Mucosa of descending colon (tissue), 3 donors: ENCODE measurements around the gene ZNF594. TPM values are rescaled to one million over a fixed set of nuclear protein-coding genes. Genes with fewer than 3 reads are reported as not detected.
"Not testable (repeated sequence)": the region's sequence is repeated elsewhere in the genome, so short reads cannot be mapped to it uniquely, and the experiment has no call there.

Experiments used
- ATAC-seq: fragments of 200-7000 bp; cut with Tn5 transposase; one replicate; pipeline ENCODE4 v1.9.1; 2020; ENCODE audit warnings: mild to moderate bottlenecking, moderate library complexity
- DNase-seq, 3 donors: peaks; one replicate each; pipeline ENCODE4 v3.0.0-alpha.2; 2020
- H3K36me3 ChIP-seq: fragments of 200-600 bp; one replicate; pipeline ENCODE4 v1.8.0; 2021; ENCODE audit warnings: low read depth, mild to moderate bottlenecking
- H3K4me1 ChIP-seq: fragments of 200-600 bp; one replicate; pipeline ENCODE4 v1.8.0; 2021; ENCODE audit warnings: low read depth, mild to moderate bottlenecking
- H3K4me3 ChIP-seq: fragments of 200-600 bp; one replicate; pipeline ENCODE4 v1.8.0; 2021; ENCODE audit warnings: mild to moderate bottlenecking
- H3K9me3 ChIP-seq: fragments of 200-600 bp; one replicate; pipeline ENCODE4 v1.8.0; 2021; ENCODE audit warnings: mild to moderate bottlenecking
- intact Hi-C, 2 donors: fragments of 100-400 bp; cut with DNase I in 1 of 2; cut with micrococcal nuclease in 1 of 2; formaldehyde crosslinking; loops; one replicate each; pipeline versions ENCODE4 v1.11.0 to v1.11.1; 2022; cut with DNase I, micrococcal nuclease
- total RNA-seq, 3 donors: library from RNA; stranded (reverse); fragmentation: NEBNext Ultra II Directional in 2 of 3; extraction: Animal tissue kit (Norgen Biotek cat#: 25700) in 2 of 3; gene quantifications; one replicate each; pipeline versions ENCODE4 v1.2.1 to v1.2.4, GENCODE V29; 2021 to 2023
- TF ChIP-seq, protein P1 (sequence below): fragments of 200-600 bp; IDR thresholded peaks from one replicate; pipeline ENCODE4 v1.8.0; 2022; ENCODE audit warnings: antibody characterized with exemption, mild to moderate bottlenecking
- donor health status: DM: no; HTN: no; CAD: no; lungs with moderate emphysema.
- donor health status: DM: no; HTN: no; CAD: no.
- donor health status: DM: no; HTN: yes; CAD: no.

ZNF594 gene
- total RNA-seq, 3 donors from 2014 or later, result 4.7 to 10.9 (median 6.5) TPM

DNA sequence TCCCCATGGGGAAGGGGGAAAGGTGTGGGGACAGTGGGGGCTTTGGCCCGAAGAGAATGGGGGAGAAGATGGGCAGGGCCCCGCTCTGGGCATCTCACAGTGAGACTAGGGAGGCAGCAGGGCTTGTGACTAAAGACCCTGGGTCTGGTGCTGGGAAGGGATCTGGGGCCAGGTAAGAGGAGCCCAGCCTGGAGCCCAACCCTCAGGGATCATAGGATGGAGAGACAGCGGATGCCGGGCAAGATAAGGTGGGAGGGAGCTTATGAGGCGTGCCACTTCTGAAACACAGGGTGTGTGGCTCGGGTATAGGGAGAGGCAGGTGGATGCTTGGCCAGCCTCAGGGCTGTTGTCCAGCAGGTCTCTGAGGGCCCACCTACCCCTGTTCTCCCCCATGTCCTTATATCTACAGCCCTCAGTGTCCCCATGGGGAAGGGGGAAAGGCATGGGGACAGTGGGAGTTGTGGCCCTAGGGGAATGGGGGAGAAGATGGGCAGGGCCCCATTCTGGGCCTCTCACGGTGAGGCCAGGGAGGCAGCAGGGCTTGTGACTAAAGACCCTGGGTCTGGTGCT, 60.4 kb downstream of the ZNF594 start:
- DNase-seq, result no peak
- intact Hi-C loops, result no loop called here
- Histone ChIP-seq H3K4me1 (no peaks in the 10 kb centered on the region), H3K9me3 (no peaks in the 10 kb centered on the region), H3K4me3 (no peak overlapping the region), H3K36me3 (no peaks in the 10 kb centered on the region)
- TF ChIP-seq, protein P1, sequence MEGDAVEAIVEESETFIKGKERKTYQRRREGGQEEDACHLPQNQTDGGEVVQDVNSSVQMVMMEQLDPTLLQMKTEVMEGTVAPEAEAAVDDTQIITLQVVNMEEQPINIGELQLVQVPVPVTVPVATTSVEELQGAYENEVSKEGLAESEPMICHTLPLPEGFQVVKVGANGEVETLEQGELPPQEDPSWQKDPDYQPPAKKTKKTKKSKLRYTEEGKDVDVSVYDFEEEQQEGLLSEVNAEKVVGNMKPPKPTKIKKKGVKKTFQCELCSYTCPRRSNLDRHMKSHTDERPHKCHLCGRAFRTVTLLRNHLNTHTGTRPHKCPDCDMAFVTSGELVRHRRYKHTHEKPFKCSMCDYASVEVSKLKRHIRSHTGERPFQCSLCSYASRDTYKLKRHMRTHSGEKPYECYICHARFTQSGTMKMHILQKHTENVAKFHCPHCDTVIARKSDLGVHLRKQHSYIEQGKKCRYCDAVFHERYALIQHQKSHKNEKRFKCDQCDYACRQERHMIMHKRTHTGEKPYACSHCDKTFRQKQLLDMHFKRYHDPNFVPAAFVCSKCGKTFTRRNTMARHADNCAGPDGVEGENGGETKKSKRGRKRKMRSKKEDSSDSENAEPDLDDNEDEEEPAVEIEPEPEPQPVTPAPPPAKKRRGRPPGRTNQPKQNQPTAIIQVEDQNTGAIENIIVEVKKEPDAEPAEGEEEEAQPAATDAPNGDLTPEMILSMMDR, result no peak
- no peak for ATAC-seq

DNA sequence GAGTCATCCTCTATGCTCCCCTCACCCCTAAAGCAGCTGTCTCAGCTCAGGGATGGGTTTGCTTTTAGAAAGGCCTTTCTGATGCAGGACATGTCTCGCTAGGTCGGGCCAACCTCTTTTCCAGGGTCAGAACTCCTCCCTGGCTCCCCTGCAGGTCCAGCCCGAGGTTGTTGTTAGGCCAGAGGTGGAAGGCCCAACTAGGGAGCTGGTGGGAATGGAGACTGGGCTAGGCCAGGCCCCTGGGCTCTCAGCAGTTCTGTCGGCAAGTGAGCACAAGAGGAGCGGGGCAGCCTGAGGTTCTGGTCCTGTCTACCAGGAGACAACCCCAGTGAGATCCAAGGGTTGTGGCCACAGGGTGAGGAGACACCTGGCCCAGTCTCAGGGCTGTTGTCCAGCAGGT, 61.0 kb downstream of the ZNF594 start:
- H3K4me3 ChIP-seq, H3K36me3 ChIP-seq, ATAC-seq, H3K9me3 ChIP-seq, DNase-seq, intact Hi-C loops, H3K4me1 ChIP-seq: not testable (repeated sequence)

DNA sequence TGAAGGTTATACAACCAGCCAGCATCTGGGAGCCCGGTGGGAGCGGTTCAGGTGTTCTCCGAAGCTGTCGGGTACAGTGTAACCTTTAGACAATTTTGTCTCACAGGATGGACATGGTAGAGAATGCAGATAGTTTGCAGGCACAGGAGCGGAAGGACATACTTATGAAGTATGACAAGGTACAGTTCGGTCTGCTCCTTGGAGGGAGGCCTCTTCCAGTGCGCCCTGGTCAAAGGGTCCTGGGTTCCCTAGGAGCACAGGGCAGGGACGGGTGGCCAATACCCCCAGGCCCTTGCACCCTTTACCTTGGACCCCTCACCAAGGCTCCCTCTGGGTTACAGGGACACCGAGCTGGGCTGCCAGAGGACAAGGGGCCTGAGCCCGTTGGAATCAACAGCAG, 61.4 kb downstream of the ZNF594 start:
- H3K9me3 ChIP-seq, H3K36me3 ChIP-seq, DNase-seq, ATAC-seq, intact Hi-C loops, H3K4me1 ChIP-seq, H3K4me3 ChIP-seq: not testable (repeated sequence)

DNA sequence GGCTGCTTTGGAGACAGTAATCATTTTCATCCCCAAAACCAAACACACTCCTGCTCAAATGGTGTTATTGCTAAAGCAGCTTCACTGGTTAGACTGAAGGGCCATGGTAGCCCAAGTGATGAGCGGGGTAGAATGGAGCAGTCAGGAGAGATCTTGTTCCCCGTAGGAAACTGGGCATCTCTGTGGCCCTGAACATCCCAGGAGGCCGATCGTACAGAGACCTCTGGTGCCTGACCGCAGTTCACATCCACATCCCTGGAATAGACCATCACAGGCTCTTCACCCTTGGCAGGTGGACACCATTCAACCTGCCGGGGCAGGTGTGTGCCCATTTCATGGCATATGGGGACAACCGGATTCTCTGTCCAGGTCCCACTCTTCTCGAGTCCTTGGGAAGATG, 61.9 kb downstream of the ZNF594 start:
- intact Hi-C loops, DNase-seq, H3K9me3 ChIP-seq, ATAC-seq, H3K4me1 ChIP-seq, H3K36me3 ChIP-seq, H3K4me3 ChIP-seq: not testable (repeated sequence)

Other genes with a start within 250 kb of the ZNF594 start
- 100 to 1,000 TPM; 605 to 825 (median 723) TPM for gene PFN1, start 243.3 kb downstream of the ZNF594 start, total RNA-seq
- 10 to 100 TPM in 2 of 3 donors, 1 to 10 TPM in 1; 8.6 to 12.4 (median 10.1) TPM for gene ENO3, start 240.7 kb downstream of the ZNF594 start, total RNA-seq
- 10 to 100 TPM; 41.3 to 54.0 (median 51.7) TPM for gene SPAG7, start 224.1 kb downstream of the ZNF594 start, total RNA-seq
- gene CAMTA2, start 204.2 kb downstream of the ZNF594 start, total RNA-seq, result 10 to 100 TPM; 56.6 to 71.7 (median 57.1) TPM
- 1 to 10 TPM; 1.8 to 4.5 (median 3.5) TPM for gene INCA1, start 194.3 kb downstream of the ZNF594 start, total RNA-seq
- 100 to 1,000 TPM; 219 to 286 (median 273) TPM for gene KIF1C, start 193.9 kb downstream of the ZNF594 start, total RNA-seq
- 1 to 10 TPM; 3.0 to 5.3 (median 3.6) TPM for gene SLC52A1, start 156.4 kb downstream of the ZNF594 start, total RNA-seq
- gene ZFP3, start 113.4 kb downstream of the ZNF594 start, total RNA-seq, result 10 to 100 TPM in 2 of 3 donors, 1 to 10 TPM in 1; 8.0 to 11.2 (median 10.8) TPM
- gene ZNF232, start 80.0 kb downstream of the ZNF594 start, total RNA-seq, result 10 to 100 TPM in 1 of 3 donors, 1 to 10 TPM in 2; 8.2 to 12.1 (median 8.4) TPM
- under 1 TPM in 2 of 3 donors, not detected in 1; 0.09 to 0.10 TPM for gene USP6, start 75.8 kb downstream of the ZNF594 start, total RNA-seq
- 1 to 10 TPM; 1.1 to 3.0 (median 2.8) TPM for gene SCIMP, start 43.0 kb upstream of the ZNF594 start, total RNA-seq
- 10 to 100 TPM; 24.9 to 53.4 (median 30.7) TPM for gene RABEP1, start 90.4 kb upstream of the ZNF594 start, total RNA-seq
- gene NUP88, start 227.8 kb upstream of the ZNF594 start, total RNA-seq, result 10 to 100 TPM; 46.1 to 72.3 (median 50.8) TPM
- gene RPAIN, start 228.3 kb upstream of the ZNF594 start, total RNA-seq, result 10 to 100 TPM; 29.7 to 34.3 (median 32.1) TPM
- 100 to 1,000 TPM in 2 of 3 donors, 10 to 100 TPM in 1; 81.0 to 145 (median 101) TPM for gene C1QBP, start 247.3 kb upstream of the ZNF594 start, total RNA-seq